Smooth muscle cell (in vitro differentiated cells): ENCODE data around the gene JMJD6. TPM values are rescaled to one million over a fixed set of nuclear protein-coding genes. Genes with fewer than 3 reads are reported as not detected.
"Not testable (repeated sequence)": the region's sequence is repeated elsewhere in the genome, so short reads cannot be mapped to it uniquely, and the experiment has no call there.

Experiments used
- DNase-seq: peaks from one replicate; lab custom pipeline; 2025; ENCODE audit not compliant: unreplicated experiment; lab: John Stamatoyannopoulos, UW
- H2AFZ ChIP-seq: fragments of 200-600 bp; sonication (generic); 2 replicates; pipeline ENCODE4 v1.6.0; 2016; ENCODE audit warnings: antibody characterized with exemption, low read depth, mild to moderate bottlenecking
- H3F3A ChIP-seq: fragments of 200-600 bp; sonication (generic); 2 replicates; pipeline ENCODE4 v1.6.0; 2017; ENCODE audit warnings: antibody characterized with exemption, low read depth
- H3K27ac ChIP-seq: fragments of 200-600 bp; sonication (generic); 2 replicates; pipeline ENCODE4 v1.5.1; 2016; ENCODE audit warnings: low read depth, mild to moderate bottlenecking
- H3K27me3 ChIP-seq: fragments of 200-600 bp; sonication (generic); 2 replicates; pipeline ENCODE4 v1.6.1; 2016; ENCODE audit warnings: low read depth, mild to moderate bottlenecking
- H3K36me3 ChIP-seq: fragments of 200-600 bp; sonication (generic); 2 replicates; pipeline ENCODE4 v1.5.1; 2016; ENCODE audit warnings: low read depth
- H3K4me1 ChIP-seq: fragments of 200-600 bp; sonication (generic); 2 replicates; pipeline ENCODE4 v1.5.1; 2016; ENCODE audit warnings: low read depth
- H3K4me2 ChIP-seq: fragments of 200-600 bp; sonication (generic); 2 replicates; pipeline ENCODE4 v1.6.0; 2016; ENCODE audit warnings: mild to moderate bottlenecking
- H3K4me3 ChIP-seq: fragments of 200-600 bp; sonication (generic); 2 replicates; pipeline ENCODE4 v1.5.1; 2016; ENCODE audit warnings: mild to moderate bottlenecking
- H3K79me2 ChIP-seq: fragments of 200-600 bp; sonication (generic); 2 replicates; pipeline ENCODE4 v1.6.0; 2016; ENCODE audit warnings: low read depth, mild to moderate bottlenecking
- H3K9ac ChIP-seq: fragments of 200-600 bp; sonication (generic); 2 replicates; pipeline ENCODE4 v1.6.0; 2016; ENCODE audit warnings: low read depth
- H3K9me3 ChIP-seq: fragments of 200-600 bp; sonication (generic); replicated peaks from 2 replicates; pipeline ENCODE4 v1.5.1; 2016; ENCODE audit warnings: low read depth
- H4K20me1 ChIP-seq: fragments of 200-600 bp; sonication (generic); 2 replicates; pipeline ENCODE4 v1.6.0; 2016; ENCODE audit warnings: low read depth
- WGBS: methylation state at CpG from one replicate; pipeline ENCODE4 v1.1.7; 2016; ENCODE audit warnings: low lambda C conversion rate; 5-methylcytosine and 5-hydroxymethylcytosine counted together
- polyA plus RNA-seq: library from polyadenylated mRNA; unstranded; fragments of >200 nt; fragmentation: Nextera tagmentation; extraction: Ambion mirVana; gene quantifications from 2 replicates; pipeline ENCODE4 v1.2.1, GENCODE V29; 2016
- total RNA-seq: library from RNA; depleted of rRNA; stranded (reverse); fragments of >200 nt; gene quantifications from 2 replicates; pipeline ENCODE4 v1.2.3, GENCODE V29; 2014
- TF ChIP-seq, protein P1 (sequence below): fragments of 200-600 bp; sonication (generic); IDR thresholded peaks from 2 replicates; pipeline ENCODE4 v1.5.1; 2017; ENCODE audit warnings: borderline replicate concordance, mild to moderate bottlenecking, antibody characterized with exemption; ENCODE audit not compliant: insufficient read depth, poor library complexity, severe bottlenecking

The JMJD6 gene
- total and polyA plus RNA-seq, 2 experiments from 2014 or later, result 32.7 to 54.7 TPM

DNA sequence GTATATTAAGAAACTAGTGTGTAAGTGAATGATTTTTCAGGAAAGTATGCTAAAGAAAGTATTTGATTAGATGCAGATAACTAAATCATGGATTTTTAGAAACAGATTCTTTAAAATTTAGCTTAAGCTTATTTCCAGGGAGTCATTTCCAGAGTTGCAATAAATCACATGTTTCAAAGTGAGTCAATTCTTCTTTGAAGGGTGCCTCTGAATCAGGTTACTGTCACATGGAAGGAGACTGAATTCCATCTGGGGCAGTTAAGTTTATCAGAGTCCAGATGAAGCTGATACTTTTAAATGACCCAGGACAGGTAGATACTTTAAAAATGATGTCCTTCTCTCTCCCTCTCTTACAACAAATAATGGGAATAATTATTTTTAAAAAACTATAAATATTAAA, 16.6 kb upstream of the JMJD6 start:
- H3K9ac ChIP-seq, result no peak overlapping the region
- no peak overlapping the region for H2AFZ ChIP-seq
- H3K27ac ChIP-seq, result no peak overlapping the region
- H3K4me3 ChIP-seq, result no peak overlapping the region
- H3K4me2 ChIP-seq, result no peak overlapping the region
- H4K20me1 ChIP-seq, result no peaks in the 10 kb centered on the region
- peaks cover 14% of the 10 kb centered on the region for H3K36me3 ChIP-seq
- no peaks in the 10 kb centered on the region for H3K27me3 ChIP-seq
- peaks cover 4% of the 10 kb centered on the region for H3F3A ChIP-seq
- no peaks in the 10 kb centered on the region for H3K9me3 ChIP-seq
- peaks cover 25% of the 10 kb centered on the region for H3K79me2 ChIP-seq
- TF ChIP-seq, protein P1, sequence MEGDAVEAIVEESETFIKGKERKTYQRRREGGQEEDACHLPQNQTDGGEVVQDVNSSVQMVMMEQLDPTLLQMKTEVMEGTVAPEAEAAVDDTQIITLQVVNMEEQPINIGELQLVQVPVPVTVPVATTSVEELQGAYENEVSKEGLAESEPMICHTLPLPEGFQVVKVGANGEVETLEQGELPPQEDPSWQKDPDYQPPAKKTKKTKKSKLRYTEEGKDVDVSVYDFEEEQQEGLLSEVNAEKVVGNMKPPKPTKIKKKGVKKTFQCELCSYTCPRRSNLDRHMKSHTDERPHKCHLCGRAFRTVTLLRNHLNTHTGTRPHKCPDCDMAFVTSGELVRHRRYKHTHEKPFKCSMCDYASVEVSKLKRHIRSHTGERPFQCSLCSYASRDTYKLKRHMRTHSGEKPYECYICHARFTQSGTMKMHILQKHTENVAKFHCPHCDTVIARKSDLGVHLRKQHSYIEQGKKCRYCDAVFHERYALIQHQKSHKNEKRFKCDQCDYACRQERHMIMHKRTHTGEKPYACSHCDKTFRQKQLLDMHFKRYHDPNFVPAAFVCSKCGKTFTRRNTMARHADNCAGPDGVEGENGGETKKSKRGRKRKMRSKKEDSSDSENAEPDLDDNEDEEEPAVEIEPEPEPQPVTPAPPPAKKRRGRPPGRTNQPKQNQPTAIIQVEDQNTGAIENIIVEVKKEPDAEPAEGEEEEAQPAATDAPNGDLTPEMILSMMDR, result no peak
- no peak for DNase-seq
- peaks cover 16% of the 10 kb centered on the region for H3K4me1 ChIP-seq

DNA sequence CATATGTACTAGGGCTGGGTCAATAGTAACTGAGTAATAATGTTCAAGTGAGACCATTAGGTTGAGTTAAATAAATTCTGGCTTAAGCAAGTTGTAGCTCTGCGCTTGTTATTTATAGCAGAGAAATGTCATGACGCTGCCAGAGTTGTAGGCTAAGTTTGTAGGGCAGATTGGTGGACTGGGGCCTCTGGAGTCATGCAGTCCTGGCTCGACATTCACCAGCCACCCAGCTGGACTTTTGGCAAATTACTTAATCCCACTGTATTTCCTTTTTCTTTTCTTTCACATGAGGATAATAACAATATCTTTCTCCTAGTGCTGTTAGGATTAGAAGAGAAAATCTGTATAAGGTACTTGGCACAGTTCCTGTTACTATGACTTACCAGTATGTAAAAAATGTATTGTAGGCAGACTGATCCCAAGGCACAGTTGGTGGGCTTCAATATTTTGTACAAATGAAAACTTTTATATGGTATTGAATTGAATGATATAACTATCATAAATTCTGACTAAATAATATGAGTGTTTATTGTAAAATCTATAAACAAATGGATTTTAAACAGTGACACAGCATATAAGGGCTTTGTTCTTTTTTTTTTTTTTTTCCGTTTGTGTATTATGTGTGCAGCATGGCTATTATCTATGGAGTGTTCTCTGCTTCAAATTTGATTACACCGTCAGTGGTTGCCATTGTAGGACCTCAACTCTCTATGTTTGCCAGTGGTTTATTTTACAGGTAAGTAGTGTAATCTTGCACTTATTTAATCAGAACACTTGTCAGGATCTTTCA, 14.1 kb upstream of the JMJD6 start:
- Histone ChIP-seq H3K27me3 (no peaks in the 10 kb centered on the region), H3K9ac (no peak overlapping the region), H3K4me3 (peak overlapping the region; percentile 25), H3K4me1 (peaks cover 16% of the 10 kb centered on the region), H3K9me3 (no peaks in the 10 kb centered on the region), H3K36me3 (peaks cover 14% of the 10 kb centered on the region), H3K79me2 (peaks cover 35% of the 10 kb centered on the region), H3K27ac (peak overlapping the region; percentile 7), H4K20me1 (peaks cover 8% of the 10 kb centered on the region), H2AFZ (no peak overlapping the region), H3K4me2 (peak overlapping the region; percentile 66), H3F3A (peaks cover 11% of the 10 kb centered on the region)
- DNase-seq, result no peak
- TF ChIP-seq, protein P1, result no peak
- 41% methylated on average over 5 of the region's 5 CpGs for WGBS

DNA sequence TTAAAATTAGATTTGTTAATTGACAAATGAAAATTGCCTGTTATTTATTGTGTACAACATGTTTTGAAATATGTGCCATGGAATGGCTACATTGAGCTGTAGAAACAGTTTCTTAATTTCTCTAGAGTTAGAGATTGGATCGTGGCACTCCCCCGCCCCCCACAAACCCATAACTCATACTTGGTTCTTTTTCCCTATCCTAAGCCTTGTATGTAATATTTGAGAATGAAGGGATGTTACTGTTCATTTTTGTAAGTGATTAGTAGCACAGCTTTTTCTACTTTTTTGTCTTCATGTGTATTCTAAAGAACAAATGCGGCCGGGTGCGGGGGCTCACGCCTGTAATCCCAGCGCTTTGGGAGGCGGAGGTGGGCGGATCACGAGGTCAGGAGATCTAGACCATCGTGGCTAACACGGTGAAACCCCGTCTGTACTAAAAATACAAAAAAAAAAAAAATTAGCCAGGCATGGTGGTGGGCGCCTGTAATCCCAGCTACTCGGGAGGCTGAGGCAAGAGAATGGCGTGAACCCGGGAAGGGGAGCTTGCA, 13.2 kb upstream of the JMJD6 start:
- H3K4me2 ChIP-seq, result peak overlapping the region; percentile 91
- peaks cover 17% of the 10 kb centered on the region for H4K20me1 ChIP-seq
- peak overlapping the region; percentile 91 for H3K4me3 ChIP-seq
- H3K4me1 ChIP-seq, result peaks cover 25% of the 10 kb centered on the region
- H3K9ac ChIP-seq, H2AFZ ChIP-seq, H3K36me3 ChIP-seq, H3K27me3 ChIP-seq, DNase-seq, H3K9me3 ChIP-seq: not testable (repeated sequence)
- H3K27ac ChIP-seq, result peak overlapping the region; percentile 7
- 84% methylated on average over 17 of the region's 17 CpGs for WGBS
- H3F3A ChIP-seq, result peaks cover 20% of the 10 kb centered on the region
- peaks cover 43% of the 10 kb centered on the region for H3K79me2 ChIP-seq

DNA sequence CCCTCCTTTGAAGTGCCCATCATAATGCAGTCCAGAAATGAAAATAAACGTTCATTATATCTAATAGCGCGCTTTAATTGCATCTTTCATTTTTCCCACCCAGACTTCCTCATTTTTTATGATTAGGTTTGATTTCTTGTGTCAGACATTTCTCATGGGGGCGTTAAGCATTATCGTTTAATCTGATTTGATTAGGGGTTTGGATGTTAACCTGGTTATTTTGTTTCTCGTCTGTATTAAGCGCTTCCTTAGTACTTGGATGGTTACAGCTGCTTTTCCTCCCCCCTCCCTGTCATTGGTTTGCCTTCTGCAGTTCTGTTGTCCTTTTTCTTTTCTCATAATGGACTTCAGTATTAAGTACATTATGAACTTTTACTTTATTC, 12.1 kb upstream of the JMJD6 start:
- Histone ChIP-seq H3K79me2 (peaks cover 55% of the 10 kb centered on the region), H2AFZ (peak overlapping the region; percentile 76), H3F3A (peaks cover 29% of the 10 kb centered on the region), H4K20me1 (peaks cover 28% of the 10 kb centered on the region), H3K4me2 (peak overlapping the region; percentile 91), H3K36me3 (no peaks in the 10 kb centered on the region), H3K27ac (peak overlapping the region; percentile 96), H3K9me3 (no peaks in the 10 kb centered on the region), H3K4me3 (peak overlapping the region; percentile 91), H3K9ac (peak overlapping the region; percentile 91), H3K4me1 (peaks cover 36% of the 10 kb centered on the region), H3K27me3 (no peaks in the 10 kb centered on the region)
- TF ChIP-seq, protein P1, result no peak
- DNase-seq, result no peak
- WGBS, result 20% methylated on average over 7 of the region's 7 CpGs
